Prostate gland (tissue), 2 donors: ENCODE measurements around the gene PHIP. TPM values are rescaled to one million over a fixed set of nuclear protein-coding genes. Genes with fewer than 3 reads are reported as not detected.
"Not testable (repeated sequence)": the region's sequence is repeated elsewhere in the genome, so short reads cannot be mapped to it uniquely, and the experiment has no call there.

Experiments
- DNase-seq: peaks from one replicate; pipeline ENCODE4 v3.0.0-alpha.2; 2019; ENCODE audit warnings: low spot score
- H3K27ac ChIP-seq, 2 donors: fragments of 200-600 bp; sonication (generic); 2 replicates each; pipeline ENCODE4 v1.5.1; 2017 to 2019
- H3K27me3 ChIP-seq: fragments of 200-600 bp; sonication (generic); replicated peaks from 2 replicates; pipeline ENCODE4 v1.5.1; 2019; ENCODE audit not compliant: insufficient read depth
- H3K36me3 ChIP-seq, 2 donors: fragments of 200-600 bp; sonication (generic); 1 replicate in 1 of 2; 2 replicates in 1 of 2; pipeline versions ENCODE4 v1.5.1 to v1.8.1; 2017 to 2019
- H3K4me1 ChIP-seq: fragments of 200-600 bp; sonication (generic); replicated peaks from 2 replicates; pipeline ENCODE4 v1.5.1; 2019
- H3K4me3 ChIP-seq, 2 donors: fragments of 200-600 bp; sonication (generic); 2 replicates each; pipeline ENCODE4 v1.5.1; 2017 to 2019
- H3K9me3 ChIP-seq: fragments of 200-600 bp; sonication (generic); 2 replicates; pipeline ENCODE4 v1.5.1; 2017
- POLR2A ChIP-seq: fragments of 450-650 bp; IDR thresholded peaks from one replicate; pipeline ENCODE4 v1.6.1; 2016; ENCODE audit warnings: antibody characterized with exemption, mild to moderate bottlenecking
- POLR2AphosphoS5 ChIP-seq: sonication (generic); formaldehyde crosslinking; IDR thresholded peaks from one replicate; pipeline ENCODE4 v1.6.1; 2017; ENCODE audit warnings: antibody characterized with exemption
- WGBS: methylation state at CpG from one replicate; pipeline ENCODE4 v1.1.5; 2018; 5-methylcytosine and 5-hydroxymethylcytosine counted together
- intact Hi-C: fragments of 100-400 bp; cut with DNase I; formaldehyde crosslinking; loops from one replicate; pipeline ENCODE4 v1.14.2; 2022
- total RNA-seq, 2 donors: library from RNA; depleted of rRNA; stranded (reverse); fragments of >200 nt; gene quantifications; one replicate each; pipeline ENCODE4 v1.1.0, GENCODE V29; 2016
- TF ChIP-seq, protein P1 (sequence below), 4 experiments: fragments of 200-600 bp in 2 of 4; fragments of 450-650 bp in 2 of 4; sonication (generic) in 2 of 4; IDR thresholded peaks; 1 replicate in 3 of 4; 2 replicates in 1 of 4; pipeline ENCODE4 v1.5.1; 2016 to 2019; ENCODE audit warnings: antibody characterized with exemption in 4 of 4, mild to moderate bottlenecking in 2 of 4, moderate library complexity in 2 of 4

The PHIP gene
- total RNA-seq, 2 donors from 2014 or later: 29.6 to 31.8 TPM

DNA sequence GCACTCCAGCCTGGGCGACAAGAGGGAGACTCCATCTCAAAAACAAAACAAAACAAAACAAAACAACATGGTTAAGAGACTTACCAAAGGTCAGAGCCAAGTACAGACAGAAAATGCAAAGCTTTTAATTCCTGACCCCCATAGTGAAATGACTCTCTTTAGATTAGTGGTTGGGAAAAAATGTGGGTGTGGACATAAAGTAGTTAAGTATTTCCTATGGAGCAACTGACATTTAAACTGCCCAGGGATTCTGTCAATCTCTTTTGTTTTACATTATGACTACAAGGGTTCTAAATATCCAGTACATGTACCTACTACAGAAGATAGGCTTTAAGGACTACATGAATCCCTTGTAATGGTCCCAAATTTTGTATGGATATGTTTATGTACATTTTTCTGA is 135.6 kb downstream of the PHIP start:
- Histone ChIP-seq H3K9me3 (no peaks in the 10 kb centered on the region), H3K4me1 (no peaks in the 10 kb centered on the region), H3K4me3 (no peak overlapping the region), H3K27me3 (no peaks in the 10 kb centered on the region), H3K27ac (no peak overlapping the region), H3K36me3 (peaks cover 4% of the 10 kb centered on the region in 2 donors)
- intact Hi-C loops: no loop called here
- WGBS: 100% methylated on average over 1 of the region's 1 CpG
- TF ChIP-seq POLR2AphosphoS5: no peak
- TF ChIP-seq, protein P1, sequence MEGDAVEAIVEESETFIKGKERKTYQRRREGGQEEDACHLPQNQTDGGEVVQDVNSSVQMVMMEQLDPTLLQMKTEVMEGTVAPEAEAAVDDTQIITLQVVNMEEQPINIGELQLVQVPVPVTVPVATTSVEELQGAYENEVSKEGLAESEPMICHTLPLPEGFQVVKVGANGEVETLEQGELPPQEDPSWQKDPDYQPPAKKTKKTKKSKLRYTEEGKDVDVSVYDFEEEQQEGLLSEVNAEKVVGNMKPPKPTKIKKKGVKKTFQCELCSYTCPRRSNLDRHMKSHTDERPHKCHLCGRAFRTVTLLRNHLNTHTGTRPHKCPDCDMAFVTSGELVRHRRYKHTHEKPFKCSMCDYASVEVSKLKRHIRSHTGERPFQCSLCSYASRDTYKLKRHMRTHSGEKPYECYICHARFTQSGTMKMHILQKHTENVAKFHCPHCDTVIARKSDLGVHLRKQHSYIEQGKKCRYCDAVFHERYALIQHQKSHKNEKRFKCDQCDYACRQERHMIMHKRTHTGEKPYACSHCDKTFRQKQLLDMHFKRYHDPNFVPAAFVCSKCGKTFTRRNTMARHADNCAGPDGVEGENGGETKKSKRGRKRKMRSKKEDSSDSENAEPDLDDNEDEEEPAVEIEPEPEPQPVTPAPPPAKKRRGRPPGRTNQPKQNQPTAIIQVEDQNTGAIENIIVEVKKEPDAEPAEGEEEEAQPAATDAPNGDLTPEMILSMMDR (IDR thresholded peaks at IDR 0.05): no peak
- no peak for TF ChIP-seq POLR2A
- DNase-seq: no peak

DNA sequence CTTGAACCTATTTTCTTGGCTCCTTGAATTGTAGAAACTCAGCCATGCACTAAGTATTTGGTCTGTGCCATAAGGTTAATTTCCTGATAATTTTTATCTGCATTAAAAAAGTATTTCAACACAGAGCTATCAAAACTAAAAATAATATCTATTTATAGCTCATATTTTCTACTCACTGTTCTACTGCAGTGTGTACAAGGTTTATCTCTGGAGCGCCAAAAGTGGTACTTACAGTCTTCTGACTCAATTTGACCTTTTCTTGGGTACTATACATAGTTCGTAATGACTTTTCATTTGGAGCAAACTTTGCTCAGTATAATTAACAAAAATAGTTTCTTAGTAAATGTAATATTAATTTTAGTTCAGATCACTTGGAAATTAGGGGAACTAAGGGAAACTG is 141.5 kb downstream of the PHIP start:
- 95% methylated on average over 2 of the region's 2 CpGs for WGBS
- no peak for DNase-seq
- no peak overlapping the region for H3K27ac ChIP-seq
- no peaks in the 10 kb centered on the region for H3K9me3 ChIP-seq
- no peaks in the 10 kb centered on the region for H3K36me3 ChIP-seq
- H3K4me3 ChIP-seq: no peak overlapping the region
- no peaks in the 10 kb centered on the region for H3K27me3 ChIP-seq
- intact Hi-C loops: no loop called here
- H3K4me1 ChIP-seq: no peaks in the 10 kb centered on the region
- TF ChIP-seq POLR2AphosphoS5 (no peak), POLR2A (no peak)
- TF ChIP-seq, protein P1 (IDR thresholded peaks at IDR 0.05): no peak

- H3K27me3 ChIP-seq: no peaks in the 10 kb centered on the region
- H3K36me3 ChIP-seq: no peaks in the 10 kb centered on the region
- H3K27ac ChIP-seq: no peak overlapping the region
- 90% methylated on average over 2 of the region's 2 CpGs for WGBS
- no peaks in the 10 kb centered on the region for H3K4me1 ChIP-seq
- TF ChIP-seq POLR2AphosphoS5: no peak
- intact Hi-C loops: no loop called here
- no peaks in the 10 kb centered on the region for H3K9me3 ChIP-seq
- no peak for DNase-seq
- H3K4me3 ChIP-seq: no peak overlapping the region
Observed at GRCh38 chr6:78935553-78935952, 142.5 kb downstream of the PHIP start.

DNA sequence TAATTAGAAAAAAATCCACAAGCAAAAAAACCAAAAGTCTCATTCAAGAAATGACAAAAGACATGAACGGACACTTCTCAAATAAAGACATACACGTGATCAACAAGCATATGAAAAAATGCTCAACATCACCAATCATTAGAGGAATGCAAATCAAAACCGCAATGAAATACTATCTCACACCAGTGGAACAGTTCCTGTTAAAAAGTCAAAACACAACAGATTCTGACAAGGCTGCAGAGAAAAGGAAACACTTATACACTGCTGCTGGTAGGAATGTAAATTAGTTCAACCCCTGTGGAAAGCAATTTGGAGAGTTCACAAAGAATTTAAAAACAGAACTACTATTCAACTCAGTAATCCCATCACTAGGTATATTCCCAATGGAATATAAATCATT is 152.7 kb downstream of the PHIP start:
- TF ChIP-seq, protein P1 (IDR thresholded peaks at IDR 0.05): no peak
- no peak for TF ChIP-seq POLR2AphosphoS5
- TF ChIP-seq POLR2A: no peak
- 91% methylated on average over 3 of the region's 3 CpGs for WGBS
- H3K4me3 ChIP-seq: no peak overlapping the region
- H3K27me3 ChIP-seq: no peaks in the 10 kb centered on the region
- no peak overlapping the region for H3K27ac ChIP-seq
- intact Hi-C loops: no loop called here
- no peaks in the 10 kb centered on the region for H3K36me3 ChIP-seq
- no peaks in the 10 kb centered on the region for H3K9me3 ChIP-seq
- no peaks in the 10 kb centered on the region for H3K4me1 ChIP-seq
- no peak for DNase-seq

- intact Hi-C loops, H3K4me3 ChIP-seq, H3K36me3 ChIP-seq, H3K27ac ChIP-seq, H3K27me3 ChIP-seq, H3K9me3 ChIP-seq, H3K4me1 ChIP-seq, DNase-seq: not testable (repeated sequence)
- 93% methylated on average over 10 of the region's 10 CpGs for WGBS
Observed at GRCh38 chr6:78921168-78921567, 156.9 kb downstream of the PHIP start.

- intact Hi-C loops: no loop called here
- TF ChIP-seq POLR2AphosphoS5 (no peak), POLR2A (no peak)
- TF ChIP-seq, protein P1 (IDR thresholded peaks at IDR 0.05): no peak
- H3K9me3 ChIP-seq: no peaks in the 10 kb centered on the region
- WGBS: 96% methylated on average over 1 of the region's 1 CpG
- no peaks in the 10 kb centered on the region for H3K27me3 ChIP-seq
- no peak overlapping the region for H3K27ac ChIP-seq
- no peaks in the 10 kb centered on the region for H3K4me1 ChIP-seq
- H3K36me3 ChIP-seq: no peaks in the 10 kb centered on the region
- no peak overlapping the region for H3K4me3 ChIP-seq
- no peak for DNase-seq
Observed at GRCh38 chr6:78917788-78918187, 160.3 kb downstream of the PHIP start.
